Measurements from ENCODE around the gene TRAK2.
"Not testable (repeated sequence)": the region's sequence is repeated elsewhere in the genome, so short reads cannot be mapped to it uniquely, and the experiment has no call there.

Gene TRAK2

GRCh38 chr2:201414099-201415023 is 36.9 kb downstream of the TRAK2 start:
- peak; percentile 17 for DNase-seq (ENCODE audit: low spot score)

DNA sequence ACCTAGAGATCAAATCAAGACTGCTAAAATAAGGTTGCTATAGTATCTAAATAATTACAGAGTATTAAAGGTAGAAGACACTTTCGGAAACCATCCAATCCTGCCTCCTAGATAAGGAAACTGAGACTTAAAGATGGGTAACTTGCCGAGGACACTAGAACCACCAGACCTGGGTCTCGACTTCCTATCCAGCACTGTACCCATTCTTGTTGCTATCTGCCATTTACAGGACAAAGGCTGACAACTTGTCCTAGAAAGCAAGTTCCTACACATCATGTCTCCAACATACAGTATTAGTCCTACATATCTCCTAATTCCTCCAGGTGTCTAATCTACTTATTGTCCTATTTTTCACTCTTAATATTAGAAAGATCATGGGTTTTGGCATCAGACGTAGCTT is 37.7 kb downstream of the TRAK2 start:
- no peak for DNase-seq (ENCODE audit: low spot score)

- DNase-seq (ENCODE audit: low spot score), result no peak
Observed at GRCh38 chr2:201413143-201413542, 38.1 kb downstream of the TRAK2 start.

DNA sequence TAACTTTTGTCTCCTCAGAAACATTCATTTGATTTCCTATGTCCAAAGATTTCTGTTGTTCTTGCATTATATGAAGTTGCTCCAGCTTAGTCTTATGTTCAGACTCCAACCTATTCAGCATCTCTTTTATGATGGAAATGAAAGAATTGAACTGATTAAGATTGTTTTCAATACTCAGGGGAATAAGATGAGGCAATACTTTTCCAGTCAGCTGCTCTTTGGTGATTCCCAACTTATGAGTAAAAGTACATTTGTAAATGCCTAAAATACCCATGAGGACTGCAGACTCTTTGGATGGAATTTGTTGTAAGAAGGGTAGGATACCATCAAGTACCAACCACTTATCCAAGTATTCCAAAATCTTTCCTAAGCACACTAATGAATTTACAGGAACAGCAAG is 39.8 kb downstream of the TRAK2 start:
- DNase-seq (ENCODE audit: low spot score), result no peak

DNA sequence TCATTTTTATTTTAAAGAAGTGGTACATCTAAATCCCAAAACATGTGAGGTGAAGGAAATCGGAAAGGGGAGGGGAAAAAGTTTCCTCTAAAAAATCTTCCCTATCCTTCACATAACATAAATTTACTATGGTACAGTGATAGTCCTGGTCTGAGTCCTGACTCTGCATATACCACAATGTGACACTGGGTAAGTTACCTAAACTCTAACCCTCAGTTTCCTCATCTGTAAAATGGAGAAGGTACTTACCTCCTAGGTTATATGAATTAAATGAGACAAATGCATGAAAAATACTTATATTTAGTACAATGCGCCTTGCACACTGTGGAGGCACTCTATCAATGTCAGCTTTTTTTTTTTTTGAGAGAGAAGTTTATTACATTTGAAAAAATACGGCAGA is 42.3 kb downstream of the TRAK2 start:
- DNase-seq (ENCODE audit: low spot score), result no peak

DNA sequence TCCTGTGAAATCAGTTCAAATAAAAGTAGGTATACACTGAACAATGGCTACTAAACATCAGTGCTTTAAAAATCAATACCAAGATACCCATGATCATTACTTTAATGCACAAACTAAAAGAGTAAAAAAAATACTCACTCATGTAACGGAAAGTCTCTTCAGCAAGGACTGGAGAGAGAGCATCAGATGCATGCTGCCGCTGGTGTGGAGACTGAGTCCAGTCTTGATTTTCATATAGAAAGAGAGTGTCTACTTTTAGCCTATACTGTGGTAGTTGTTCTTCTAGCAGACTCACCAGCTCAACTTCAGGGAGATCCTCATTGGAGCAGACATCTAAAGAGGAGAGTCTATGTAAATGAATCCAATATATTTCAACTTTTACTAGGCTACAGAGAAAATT is 44.0 kb downstream of the TRAK2 start:
- DNase-seq (ENCODE audit: low spot score), result no peak

DNA sequence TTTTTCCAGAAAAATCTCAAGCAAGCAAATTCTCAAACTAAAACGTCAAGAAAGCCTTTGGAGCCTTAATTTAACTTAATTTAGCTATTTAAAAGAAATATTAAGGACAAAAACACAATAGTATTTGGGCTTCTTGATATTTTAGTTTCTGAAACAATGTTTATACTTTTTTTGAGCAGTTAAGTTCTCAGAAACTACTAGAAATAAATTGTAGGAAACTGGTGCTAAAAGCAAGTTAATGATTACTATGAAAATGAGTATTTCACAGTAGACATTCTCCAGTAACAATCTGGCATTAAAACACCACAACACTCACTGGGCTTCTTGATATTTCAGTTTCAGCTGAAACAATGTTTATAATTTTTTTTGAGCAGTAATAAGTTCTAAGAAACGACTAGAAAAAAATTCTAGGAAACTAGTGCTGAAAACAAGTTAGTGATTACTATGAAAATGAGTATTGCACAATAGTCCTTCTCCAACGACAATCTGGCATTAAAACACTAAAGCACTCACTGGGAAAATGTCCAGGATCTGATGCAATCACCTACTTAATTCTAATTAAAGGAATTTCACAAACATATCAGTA is 45.1 kb downstream of the TRAK2 start:
- DNase-seq (ENCODE audit: low spot score), result no peak

DNA sequence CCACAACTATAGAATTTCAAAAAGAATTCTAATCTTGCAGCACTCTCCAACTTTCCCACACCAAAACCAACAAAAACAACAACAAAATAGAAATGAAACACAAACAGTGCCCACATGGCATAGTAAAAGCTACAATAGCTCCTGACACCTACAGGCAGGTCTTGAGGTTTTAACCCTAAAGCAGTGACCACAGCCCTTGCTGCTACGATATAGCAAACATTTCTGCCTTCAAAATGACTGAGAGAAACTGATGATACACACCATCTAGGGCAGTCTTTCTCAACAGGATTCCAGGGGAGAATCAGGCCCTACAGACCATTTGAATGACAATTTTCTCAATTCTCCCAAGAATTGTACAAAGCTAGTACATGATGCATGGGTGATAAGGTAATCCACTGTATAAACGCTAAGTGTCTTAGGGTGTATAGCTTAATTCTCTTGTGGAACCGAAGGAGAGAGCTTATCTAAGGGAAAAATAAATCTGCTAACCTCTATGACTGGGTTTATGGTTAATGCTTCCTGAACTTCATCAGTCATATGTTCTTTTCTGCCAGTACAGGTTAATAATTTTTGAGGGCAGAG is 46.5 kb downstream of the TRAK2 start:
- DNase-seq (ENCODE audit: low spot score), result no peak

- no peak for DNase-seq (ENCODE audit: low spot score)
Observed at GRCh38 chr2:201403880-201404279, 47.4 kb downstream of the TRAK2 start.

- DNase-seq (ENCODE audit: low spot score), result no peak
Observed at GRCh38 chr2:201402651-201403562, 48.4 kb downstream of the TRAK2 start.

DNA sequence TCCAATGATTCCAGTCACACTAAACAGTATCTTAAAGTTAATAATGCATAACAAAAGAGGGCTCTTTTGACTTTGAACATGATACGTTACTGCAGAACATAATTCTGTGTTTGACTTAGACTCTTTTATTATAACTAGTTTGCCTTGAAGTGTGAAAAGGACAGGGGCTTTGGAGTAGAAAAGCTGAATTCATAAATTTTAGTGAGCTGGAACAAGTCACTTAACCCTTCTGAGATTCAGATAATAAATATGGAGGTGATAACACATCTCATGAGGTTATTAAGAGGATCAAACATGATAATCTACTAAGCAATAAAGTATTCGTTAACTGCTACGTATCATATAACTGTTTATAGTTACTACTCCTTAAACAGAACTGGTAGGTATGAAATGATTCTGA is 49.4 kb downstream of the TRAK2 start:
- no peak for DNase-seq (ENCODE audit: low spot score)

DNA sequence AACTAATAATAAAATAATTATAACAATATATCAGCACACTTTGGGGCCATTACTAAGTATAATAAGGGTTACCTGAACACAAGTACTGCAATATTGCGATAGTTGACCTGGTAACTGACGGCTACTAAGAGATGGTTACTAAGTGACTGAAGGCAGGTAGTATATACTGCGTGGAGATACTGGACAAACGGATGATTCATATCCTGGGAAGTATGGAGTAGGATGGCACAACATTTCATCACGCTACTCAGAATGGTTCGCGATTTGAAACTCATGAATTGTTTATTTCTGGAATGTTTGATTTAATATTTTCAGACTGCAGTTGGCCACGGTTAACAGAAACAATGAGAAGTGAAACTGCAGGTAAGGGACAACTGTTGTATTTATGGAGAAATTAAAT is 54.7 kb downstream of the TRAK2 start:
- no peak for DNase-seq (ENCODE audit: low spot score)

GRCh38 chr2:201383136-201383535 is 68.1 kb downstream of the TRAK2 start:
- DNase-seq (ENCODE audit: low spot score), result no peak

- DNase-seq (ENCODE audit: low spot score), result no peak
Observed at GRCh38 chr2:201378496-201379397, 72.5 kb downstream of the TRAK2 start.

DNA sequence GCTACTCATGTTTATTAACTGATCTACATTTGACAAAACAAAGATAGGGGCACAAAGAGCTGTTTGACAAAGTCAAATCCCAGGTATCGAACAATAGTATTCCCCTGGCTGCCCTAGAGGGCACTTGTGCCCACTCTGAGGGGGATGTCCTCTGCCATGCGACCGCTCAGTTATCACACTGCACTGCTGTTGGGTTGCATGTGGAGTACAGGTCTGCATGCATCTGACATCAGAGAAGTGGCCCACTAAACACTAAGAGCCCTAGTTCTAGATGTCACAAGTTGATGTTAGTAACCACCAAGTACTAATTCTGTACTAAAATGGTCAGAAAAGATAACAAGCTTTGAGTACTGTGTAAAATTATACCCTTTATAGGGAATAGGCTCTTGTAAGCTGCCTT is 74.0 kb downstream of the TRAK2 start:
- DNase-seq (ENCODE audit: low spot score), result no peak

GRCh38 chr2:201369775-201370174 is 81.5 kb downstream of the TRAK2 start:
- no peak for DNase-seq (ENCODE audit: low spot score)

GRCh38 chr2:201369318-201369717 is 81.9 kb downstream of the TRAK2 start:
- DNase-seq (ENCODE audit: low spot score), result not testable (repeated sequence)

GRCh38 chr2:201366146-201366545 is 85.1 kb downstream of the TRAK2 start:
- DNase-seq (ENCODE audit: low spot score), result no peak

GRCh38 chr2:201363857-201364560 is 87.2 kb downstream of the TRAK2 start:
- peak; percentile 43 for DNase-seq (ENCODE audit: low spot score)

GRCh38 chr2:201362396-201362795 is 88.9 kb downstream of the TRAK2 start:
- DNase-seq (ENCODE audit: low spot score), result no peak

All from kidney capillary endothelial cell (primary cell).